Loucy (cell line): ENCODE results near the gene LRRC41.

Source experiments
- H2AFZ ChIP-seq: fragments of 200-600 bp; sonication (generic); 2 replicates; pipeline ENCODE4 v1.6.0; 2016; ENCODE audit warnings: antibody characterized with exemption, mild to moderate bottlenecking, low read length, moderate library complexity
- H3F3A ChIP-seq: fragments of 200-600 bp; 2 replicates; pipeline ENCODE4 v1.6.0; 2016; ENCODE audit warnings: antibody characterized with exemption, low read depth, mild to moderate bottlenecking
- H3K27me3 ChIP-seq: fragments of 200-600 bp; sonication (generic); 2 replicates; pipeline ENCODE4 v1.6.1; 2014; ENCODE audit warnings: low read length, mild to moderate bottlenecking; ENCODE audit not compliant: insufficient read depth, poor library complexity, severe bottlenecking
- H3K36me3 ChIP-seq: fragments of 200-600 bp; sonication (generic); 2 replicates; pipeline ENCODE4 v1.6.1; 2016; ENCODE audit warnings: low read length; ENCODE audit not compliant: insufficient read depth
- H3K4me1 ChIP-seq: fragments of 200-600 bp; sonication (generic); 2 replicates; pipeline ENCODE4 v1.5.1; 2014; ENCODE audit warnings: low read length, mild to moderate bottlenecking; ENCODE audit not compliant: insufficient read depth, poor library complexity, severe bottlenecking
- H3K4me2 ChIP-seq: fragments of 200-600 bp; sonication (generic); 2 replicates; pipeline ENCODE4 v1.6.0; 2014; ENCODE audit warnings: antibody characterized with exemption, low read length, low read depth, mild to moderate bottlenecking; ENCODE audit not compliant: poor library complexity, severe bottlenecking
- H3K4me3 ChIP-seq: fragments of 200-600 bp; sonication (generic); 2 replicates; pipeline ENCODE4 v1.5.1; 2014; ENCODE audit warnings: low read length, mild to moderate bottlenecking, mixed read lengths; ENCODE audit not compliant: poor library complexity, severe bottlenecking
- H3K79me2 ChIP-seq: fragments of 200-600 bp; sonication (generic); 2 replicates; pipeline ENCODE4 v1.6.1; 2014; ENCODE audit warnings: low read length; ENCODE audit not compliant: insufficient read depth
- H3K9ac ChIP-seq: fragments of 200-600 bp; sonication (generic); 2 replicates; pipeline ENCODE4 v1.6.0; 2014; ENCODE audit warnings: mild to moderate bottlenecking, low read depth, low read length, moderate library complexity; ENCODE audit not compliant: poor library complexity, severe bottlenecking
- H3K9me2 ChIP-seq: fragments of 200-600 bp; sonication (generic); replicated peaks from 2 replicates; pipeline ENCODE4 v1.6.1; 2016; ENCODE audit warnings: low read depth, low read length, mixed read lengths
- H3K9me3 ChIP-seq: fragments of 200-600 bp; sonication (generic); 2 replicates; pipeline ENCODE4 v1.6.1; 2014; ENCODE audit warnings: mild to moderate bottlenecking, antibody characterized with exemption, low read length, low read depth; ENCODE audit not compliant: insufficient read depth
- H4K20me1 ChIP-seq: fragments of 200-600 bp; sonication (generic); 2 replicates; pipeline ENCODE4 v1.6.0; 2014; ENCODE audit warnings: antibody characterized with exemption, low read length, mild to moderate bottlenecking; ENCODE audit not compliant: insufficient read depth, poor library complexity, severe bottlenecking
- CTCF ChIP-seq: fragments of 200-600 bp; sonication (generic); conservative IDR thresholded peaks from 2 replicates; pipeline ENCODE4 v1.5.1; 2014; ENCODE audit warnings: mild to moderate bottlenecking, antibody characterized with exemption, low read length
- EZH2phosphoT487 ChIP-seq: fragments of 200-600 bp; IDR thresholded peaks from 2 replicates; pipeline ENCODE4 v1.6.1; 2018; ENCODE audit warnings: antibody characterized with exemption, mild to moderate bottlenecking, moderate library complexity, borderline replicate concordance

The LRRC41 gene

GRCh38 chr1:46289134-46289494 is 14.3 kb downstream of the LRRC41 start:
- Histone ChIP-seq H3K9me2 (no peaks in the 10 kb centered on the region), H3K4me2 (no peak overlapping the region), H4K20me1 (no peaks in the 10 kb centered on the region), H3K27me3 (no peaks in the 10 kb centered on the region), H3K9me3 (no peaks in the 10 kb centered on the region), H3K9ac (no peak overlapping the region), H3K79me2 (no peaks in the 10 kb centered on the region), H2AFZ (no peak overlapping the region), H3K36me3 (peaks cover 15% of the 10 kb centered on the region; the same call in 1 of the 2 replicates), H3K4me1 (peaks cover 7% of the 10 kb centered on the region), H3F3A (no peaks in the 10 kb centered on the region), H3K4me3 (no peak overlapping the region)
- TF ChIP-seq EZH2phosphoT487 = no peak
- TF ChIP-seq CTCF = no peak

DNA sequence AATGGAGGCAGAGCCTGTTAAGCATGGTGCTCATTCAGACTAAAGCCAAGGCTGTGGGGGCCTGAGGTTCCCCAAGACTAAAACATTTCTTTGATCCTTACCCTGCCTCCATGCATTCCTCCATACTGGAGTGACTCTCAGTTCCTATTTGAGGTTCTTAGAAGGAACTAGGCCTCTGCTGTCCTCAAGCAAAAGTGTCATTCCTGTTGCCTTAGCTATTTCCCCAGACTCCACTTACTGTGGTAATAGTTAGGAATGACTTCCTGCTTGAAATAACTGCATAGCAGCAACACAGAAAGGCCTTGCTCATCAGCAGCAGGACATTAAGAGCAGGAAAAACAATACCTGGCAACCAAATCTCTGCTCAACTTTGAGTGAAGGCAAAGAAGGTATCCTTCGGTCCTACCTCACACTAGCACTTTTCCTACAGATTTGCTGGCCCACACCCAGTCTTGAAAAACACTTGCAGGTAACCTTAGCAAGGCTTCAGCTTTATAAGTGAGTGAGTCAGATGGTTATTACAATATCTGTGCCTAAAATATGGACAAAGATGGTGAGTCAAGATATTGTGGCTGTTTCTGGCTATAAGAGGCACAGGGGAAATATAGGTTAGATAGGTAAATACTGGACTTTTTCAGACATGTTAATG is 14.8 kb downstream of the LRRC41 start:
- no peak overlapping the region for H2AFZ ChIP-seq
- peaks cover 15% of the 10 kb centered on the region; the same call in 1 of the 2 replicates for H3K36me3 ChIP-seq
- no peaks in the 10 kb centered on the region for H3K27me3 ChIP-seq
- H3K9ac ChIP-seq = no peak overlapping the region
- no peaks in the 10 kb centered on the region for H3K9me3 ChIP-seq
- H3K4me2 ChIP-seq = no peak overlapping the region
- no peaks in the 10 kb centered on the region for H3K79me2 ChIP-seq
- H3F3A ChIP-seq = no peaks in the 10 kb centered on the region
- H3K4me3 ChIP-seq = no peak overlapping the region
- H4K20me1 ChIP-seq = no peaks in the 10 kb centered on the region
- no peak for TF ChIP-seq CTCF
- TF ChIP-seq EZH2phosphoT487 = no peak
- H3K9me2 ChIP-seq = no peaks in the 10 kb centered on the region
- peaks cover 7% of the 10 kb centered on the region for H3K4me1 ChIP-seq

DNA sequence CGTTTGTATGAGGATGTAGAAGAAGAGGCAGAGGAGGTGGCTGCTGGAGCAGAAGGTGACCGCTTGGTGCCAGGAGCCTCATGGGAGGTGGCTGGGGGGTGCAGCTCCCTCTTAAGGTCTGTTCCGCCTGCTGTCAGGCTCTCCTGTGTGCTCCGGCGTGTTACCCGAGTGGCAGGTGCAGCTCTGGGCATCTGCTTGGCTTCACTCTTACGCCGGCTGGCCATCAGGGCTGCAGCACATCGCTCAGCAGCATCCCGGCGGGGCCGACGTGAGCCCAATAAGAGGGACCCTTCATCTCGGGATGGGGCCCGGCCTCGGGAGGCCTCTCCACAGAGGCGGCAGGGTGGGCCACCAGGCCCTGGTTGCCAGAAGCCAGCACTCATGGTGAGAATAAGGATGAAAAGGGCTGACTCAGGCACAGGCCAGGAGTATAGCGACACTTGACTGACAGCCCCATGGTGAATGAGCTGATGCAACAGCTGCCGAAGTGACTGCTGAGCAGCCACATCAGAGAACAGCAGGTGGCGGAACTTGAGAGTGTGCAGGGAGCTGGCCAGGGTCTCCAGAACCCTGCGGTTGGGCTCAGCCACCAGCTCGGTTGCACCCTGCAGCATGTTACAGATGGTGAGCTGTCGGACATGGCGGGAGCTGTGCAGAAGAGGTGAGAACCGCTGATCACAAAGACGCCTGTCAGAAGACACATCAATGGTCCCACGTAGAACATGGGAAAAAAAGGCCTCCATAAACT is 17.5 kb downstream of the LRRC41 start:
- H3K4me2 ChIP-seq = no peak overlapping the region
- TF ChIP-seq EZH2phosphoT487 = no peak
- TF ChIP-seq CTCF = no peak
- no peak overlapping the region for H3K9ac ChIP-seq
- H4K20me1 ChIP-seq = no peaks in the 10 kb centered on the region
- no peaks in the 10 kb centered on the region for H3K79me2 ChIP-seq
- no peaks in the 10 kb centered on the region for H3F3A ChIP-seq
- no peak overlapping the region for H2AFZ ChIP-seq
- no peaks in the 10 kb centered on the region for H3K9me3 ChIP-seq
- peaks cover 20% of the 10 kb centered on the region; the same call in 1 of the 2 replicates for H3K36me3 ChIP-seq
- peaks cover 7% of the 10 kb centered on the region for H3K4me1 ChIP-seq
- no peaks in the 10 kb centered on the region for H3K27me3 ChIP-seq
- no peak overlapping the region for H3K4me3 ChIP-seq
- H3K9me2 ChIP-seq = no peaks in the 10 kb centered on the region
